Measurements from ENCODE around the gene HAGHL. TPM values are rescaled to one million over a fixed set of nuclear protein-coding genes. Genes with fewer than 3 reads are reported as not detected.

Gene HAGHL
- total and polyA plus RNA-seq, 4 experiments from 2014 or later: 2.2 to 24.4 (median 10.6) TPM

Small RNA genes lying within 50 kb of the gene (microRNA-seq; reads per million reads assigned to microRNA genes)
- gene MIR662 (ENCODE audit: borderline microRNAs expressed, borderline number of aligned reads, borderline replicate concordance): not detected

Other genes with a start within 250 kb of the HAGHL start
- gene CAPN15, start 199.4 kb upstream of the HAGHL start, total RNA-seq: 10 to 100 TPM; 74.0 to 77.4 TPM
- gene CAPN15, start 199.4 kb upstream of the HAGHL start, polyA plus RNA-seq: 10 to 100 TPM in 1 of 2 donors, 1 to 10 TPM in 1; 5.3 to 14.1 TPM
- gene PRR35, start 166.7 kb upstream of the HAGHL start, total RNA-seq: not detected
- gene PRR35, start 166.7 kb upstream of the HAGHL start, polyA plus RNA-seq: not detected
- 1 to 10 TPM; 2.4 to 3.2 TPM for gene NHLRC4, start 160.1 kb upstream of the HAGHL start, total RNA-seq
- 1 to 10 TPM; 2.1 to 2.7 TPM for gene NHLRC4, start 160.1 kb upstream of the HAGHL start, polyA plus RNA-seq
- gene PIGQ, start 157.1 kb upstream of the HAGHL start, total RNA-seq: 10 to 100 TPM; 61.4 to 63.3 TPM
- gene PIGQ, start 157.1 kb upstream of the HAGHL start, polyA plus RNA-seq: 10 to 100 TPM in 1 of 2 donors, 1 to 10 TPM in 1; 7.2 to 12.5 TPM
- gene RAB40C, start 137.0 kb upstream of the HAGHL start, total RNA-seq: 10 to 100 TPM; 22.0 to 25.6 TPM
- 10 to 100 TPM in 1 of 2 donors, 1 to 10 TPM in 1; 6.8 to 17.7 TPM for gene RAB40C, start 137.0 kb upstream of the HAGHL start, polyA plus RNA-seq
- under 1 TPM; 0.67 to 0.86 TPM for gene WFIKKN1, start 96.1 kb upstream of the HAGHL start, total RNA-seq
- gene WFIKKN1, start 96.1 kb upstream of the HAGHL start, polyA plus RNA-seq: under 1 TPM in 1 of 2 donors, not detected in 1; 0.09 TPM
- 10 to 100 TPM; 68.4 to 74.1 TPM for gene METTL26, start 90.8 kb upstream of the HAGHL start, total RNA-seq
- gene METTL26, start 90.8 kb upstream of the HAGHL start, polyA plus RNA-seq: 100 to 1,000 TPM in 1 of 2 donors, 10 to 100 TPM in 1; 90.1 to 106 TPM
- gene MCRIP2, start 85.3 kb upstream of the HAGHL start, total RNA-seq: 10 to 100 TPM; 28.3 to 30.5 TPM
- 10 to 100 TPM; 34.6 to 45.5 TPM for gene MCRIP2, start 85.3 kb upstream of the HAGHL start, polyA plus RNA-seq
- 10 to 100 TPM; 18.0 to 19.7 TPM for gene WDR90, start 77.7 kb upstream of the HAGHL start, total RNA-seq
- gene WDR90, start 77.7 kb upstream of the HAGHL start, polyA plus RNA-seq: 1 to 10 TPM in 1 of 2 donors, under 1 TPM in 1; 0.96 to 1.7 TPM
- 100 to 1,000 TPM; 254 to 263 TPM for gene RHOT2, start 59.0 kb upstream of the HAGHL start, total RNA-seq
- gene RHOT2, start 59.0 kb upstream of the HAGHL start, polyA plus RNA-seq: 10 to 100 TPM; 46.6 to 54.3 TPM
- 1 to 10 TPM; 2.2 to 2.4 TPM for gene RHBDL1, start 51.4 kb upstream of the HAGHL start, total RNA-seq
- 1 to 10 TPM; 2.1 to 2.8 TPM for gene RHBDL1, start 51.4 kb upstream of the HAGHL start, polyA plus RNA-seq
- 100 to 1,000 TPM in 1 of 2 experiments, 10 to 100 TPM in 1; 97.2 to 110 TPM for gene STUB1, start 46.7 kb upstream of the HAGHL start, total RNA-seq
- gene STUB1, start 46.7 kb upstream of the HAGHL start, polyA plus RNA-seq: 100 to 1,000 TPM; 147 to 181 TPM
- gene JMJD8, start 42.8 kb upstream of the HAGHL start, total RNA-seq: 10 to 100 TPM; 45.0 to 49.0 TPM
- gene JMJD8, start 42.8 kb upstream of the HAGHL start, polyA plus RNA-seq: 10 to 100 TPM; 43.9 to 60.3 TPM
- 10 to 100 TPM; 15.5 to 16.1 TPM for gene WDR24, start 36.7 kb upstream of the HAGHL start, total RNA-seq
- gene WDR24, start 36.7 kb upstream of the HAGHL start, polyA plus RNA-seq: 10 to 100 TPM; 10.2 to 12.2 TPM
- gene FBXL16, start 21.3 kb upstream of the HAGHL start, total RNA-seq: 10 to 100 TPM; 58.4 to 59.5 TPM
- gene FBXL16, start 21.3 kb upstream of the HAGHL start, polyA plus RNA-seq: 10 to 100 TPM in 1 of 2 donors, 1 to 10 TPM in 1; 9.3 to 38.6 TPM
- 1 to 10 TPM; 6.9 to 7.7 TPM for gene METRN, start 12.0 kb upstream of the HAGHL start, total RNA-seq
- gene METRN, start 12.0 kb upstream of the HAGHL start, polyA plus RNA-seq: 10 to 100 TPM in 1 of 2 donors, 1 to 10 TPM in 1; 8.3 to 18.8 TPM
- gene ANTKMT, start 6.0 kb upstream of the HAGHL start, total RNA-seq: 10 to 100 TPM; 21.5 to 23.5 TPM
- gene ANTKMT, start 6.0 kb upstream of the HAGHL start, polyA plus RNA-seq: 10 to 100 TPM; 14.5 to 36.4 TPM
- 1 to 10 TPM; 4.5 to 5.1 TPM for gene CCDC78, start 663 bp upstream of the HAGHL start, total RNA-seq
- not detected for gene CCDC78, start 663 bp upstream of the HAGHL start, polyA plus RNA-seq
- 10 to 100 TPM; 58.2 TPM for gene CIAO3, start 13.9 kb downstream of the HAGHL start, total RNA-seq
- gene CIAO3, start 13.9 kb downstream of the HAGHL start, polyA plus RNA-seq: 10 to 100 TPM; 10.8 to 26.1 TPM
- not detected for gene MSLN, start 33.6 kb downstream of the HAGHL start, total RNA-seq
- gene MSLN, start 33.6 kb downstream of the HAGHL start, polyA plus RNA-seq: not detected
- 10 to 100 TPM; 26.9 to 31.1 TPM for gene RPUSD1, start 61.3 kb downstream of the HAGHL start, total RNA-seq
- gene RPUSD1, start 61.3 kb downstream of the HAGHL start, polyA plus RNA-seq: 10 to 100 TPM; 19.9 to 29.7 TPM
- gene CHTF18, start 61.5 kb downstream of the HAGHL start, total RNA-seq: 10 to 100 TPM; 42.1 to 46.9 TPM
- gene CHTF18, start 61.5 kb downstream of the HAGHL start, polyA plus RNA-seq: 1 to 10 TPM; 3.0 to 6.0 TPM
- gene GNG13, start 73.6 kb downstream of the HAGHL start, total RNA-seq: not detected
- gene GNG13, start 73.6 kb downstream of the HAGHL start, polyA plus RNA-seq: not detected
- 10 to 100 TPM; 50.0 to 59.7 TPM for gene LMF1, start 243.9 kb downstream of the HAGHL start, total RNA-seq
- 10 to 100 TPM in 1 of 2 donors, 1 to 10 TPM in 1; 8.5 to 15.2 TPM for gene LMF1, start 243.9 kb downstream of the HAGHL start, polyA plus RNA-seq

Measured in CD4-positive, alpha-beta memory T cell (primary cell).